Fibroblast of pulmonary artery (primary cell): ENCODE results near the gene ABCC8.

Source experiments
- DNase-seq: peaks from one replicate; pipeline ENCODE4 v3.0.0-alpha.2; 2010; ENCODE audit warnings: low read depth
- H3K4me3 ChIP-seq: replicated peaks from 2 replicates; pipeline ENCODE4 v1.5.1; 2011; ENCODE audit warnings: low read depth, mild to moderate bottlenecking, control low read depth, low read length, moderate library complexity
- CTCF ChIP-seq: IDR thresholded peaks from 2 replicates; pipeline ENCODE4 v1.5.1; 2011; ENCODE audit warnings: mild to moderate bottlenecking, control low read depth, low read length, inconsistent platforms; ENCODE audit errors: missing control alignments

The ABCC8 gene

GRCh38 chr11:17343257-17343656, 133.4 kb downstream of the ABCC8 start:
- DNase-seq = no peak
- no peak for TF ChIP-seq CTCF
- no peak overlapping the region for H3K4me3 ChIP-seq
